GM12878 (cell line): ENCODE data around the gene TRRAP. TPM values are rescaled to one million over a fixed set of nuclear protein-coding genes. Genes with fewer than 3 reads are reported as not detected.

Source experiments
- ATAC-seq: fragments of 200-7000 bp; cut with Tn5 transposase; 3 replicates; pipeline ENCODE4 v1.9.1; 2020; ENCODE audit warnings: mild to moderate bottlenecking, moderate library complexity
- BruUV-seq: library from RNA; stranded (reverse); fragments of 400-500 nt; replicated peaks from 2 replicates; lab custom pipeline; 2021; lab: Mats Ljungman, UMichigan
- CTCF ChIA-PET: fragments of 300-600 bp; sonication (Branson Sonifier 250); formaldehyde crosslinking; extraction: SDS; loops from one replicate; lab custom pipeline; 2021; ENCODE audit warnings: inconsistent platforms; lab: Yijun Ruan, JAX
- POLR2A ChIA-PET: fragments of 350-600 bp; formaldehyde crosslinking; extraction: SDS; loops from one replicate; lab custom pipeline; 2021; ENCODE audit warnings: inconsistent platforms; lab: Charles Lee
- RAD21 ChIA-PET: fragments of 300-600 bp; sonication (Branson Sonifier 250); formaldehyde crosslinking; loops from one replicate; lab custom pipeline; 2023; ENCODE audit warnings: antibody characterized with exemption; ENCODE audit not compliant: unreplicated experiment; lab: Charles Lee
- SMC1A ChIA-PET: fragments of 300-600 bp; sonication (Branson Sonifier 250); formaldehyde crosslinking; loops from one replicate; lab custom pipeline; 2023; ENCODE audit not compliant: unreplicated experiment, uncharacterized antibody; lab: Charles Lee
- DNase-seq: peaks from one replicate; pipeline ENCODE4 v3.0.0-alpha.2; 2011; ENCODE audit warnings: low read depth, low spot score
- FAIRE-seq: peaks from 3 replicates; lab custom pipeline; 2011; peaks lifted over from hg19 to GRCh38; lab: Jason Lieb, UNC
- H2AFZ ChIP-seq: 2 replicates; pipeline ENCODE4 v1.6.0; 2011; ENCODE audit warnings: low read depth, low read length, control low read depth; ENCODE audit not compliant: control insufficient read depth
- H3K27ac ChIP-seq: 2 replicates; pipeline ENCODE4 v1.5.1; 2011; ENCODE audit warnings: control low read depth; ENCODE audit not compliant: control insufficient read depth, insufficient read depth
- H3K27me3 ChIP-seq, 2 experiments: replicated peaks in 1 of 2; 2 replicates each; pipeline versions ENCODE4 v1.6.0 to v1.6.1; 2011; ENCODE audit warnings: low read length in 1 of 2; ENCODE audit not compliant: control insufficient read depth in 2 of 2, insufficient read depth in 2 of 2
- H3K36me3 ChIP-seq, 2 experiments: 2 replicates each; pipeline ENCODE4 v1.5.1; 2011; ENCODE audit warnings: low read length in 1 of 2; ENCODE audit not compliant: control insufficient read depth in 2 of 2, insufficient read depth in 2 of 2
- H3K4me1 ChIP-seq: 2 replicates; pipeline ENCODE4 v1.6.1; 2011; ENCODE audit warnings: mild to moderate bottlenecking, low read length, moderate library complexity, mixed read lengths; ENCODE audit not compliant: control insufficient read depth, insufficient read depth
- H3K4me2 ChIP-seq: 2 replicates; pipeline ENCODE4 v1.6.0; 2011; ENCODE audit warnings: control low read depth; ENCODE audit not compliant: control insufficient read depth, insufficient read depth
- H3K4me3 ChIP-seq: fragments of 200-600 bp; sonication (generic); 2 replicates; pipeline ENCODE4 v1.5.1; 2016
- H3K79me2 ChIP-seq: 2 replicates; pipeline ENCODE4 v1.6.0; 2011; ENCODE audit warnings: low read length; ENCODE audit not compliant: control insufficient read depth, insufficient read depth
- H3K9ac ChIP-seq: 2 replicates; pipeline ENCODE4 v1.8.0; 2011; ENCODE audit warnings: low read length, control low read depth, mixed read lengths; ENCODE audit not compliant: control insufficient read depth, insufficient read depth
- H3K9me3 ChIP-seq: replicated peaks from 3 replicates; pipeline ENCODE4 v1.5.1; 2011; ENCODE audit warnings: mild to moderate bottlenecking, low read length; ENCODE audit not compliant: control insufficient read depth, insufficient read depth
- H4K20me1 ChIP-seq: 2 replicates; pipeline ENCODE4 v1.6.0; 2011; ENCODE audit not compliant: control insufficient read depth, insufficient read depth
- BACH1 ChIP-seq: fragments of 450-650 bp; IDR thresholded peaks from 2 replicates; pipeline ENCODE4 v1.6.1; 2017; ENCODE audit warnings: mild to moderate bottlenecking, borderline replicate concordance
- BMI1 ChIP-seq: fragments of 450-650 bp; IDR thresholded peaks from 2 replicates; pipeline ENCODE4 v1.6.1; 2016; ENCODE audit warnings: mild to moderate bottlenecking, moderate library complexity, borderline replicate concordance
- CHD1 ChIP-seq: IDR thresholded peaks from 2 replicates; pipeline ENCODE4 v1.6.1; 2012; ENCODE audit warnings: low read depth, low read length, improper control_type of control experiment
- FOXM1 ChIP-seq: IDR thresholded peaks from 2 replicates; pipeline ENCODE4 v1.6.1; 2012; ENCODE audit warnings: low read depth, mild to moderate bottlenecking, inconsistent platforms, low read length, moderate library complexity
- RAD51 ChIP-seq: fragments of 450-650 bp; IDR thresholded peaks from 2 replicates; pipeline ENCODE4 v1.6.1; 2016; ENCODE audit warnings: moderate library complexity, mild to moderate bottlenecking, inconsistent platforms
- SMARCA5 ChIP-seq: fragments of 450-650 bp; IDR thresholded peaks from 2 replicates; pipeline ENCODE4 v1.6.1; 2017; ENCODE audit warnings: mild to moderate bottlenecking
- SMC3 ChIP-seq: IDR thresholded peaks from 2 replicates; pipeline ENCODE4 v1.6.1; 2011; ENCODE audit warnings: low read length, improper control_type of control experiment, borderline replicate concordance
- STAT1 ChIP-seq: fragments of 450-650 bp; conservative IDR thresholded peaks from 2 replicates; pipeline ENCODE4 v1.6.1; 2014; ENCODE audit warnings: antibody characterized with exemption, mild to moderate bottlenecking
- TCF7 ChIP-seq: IDR thresholded peaks from 2 replicates; pipeline ENCODE4 v1.6.1; 2014; ENCODE audit warnings: antibody characterized with exemption, borderline replicate concordance
- ZNF217 ChIP-seq: fragments of 450-650 bp; IDR thresholded peaks from 2 replicates; pipeline ENCODE4 v1.6.1; 2017; ENCODE audit warnings: antibody characterized with exemption, mild to moderate bottlenecking
- ZZZ3 ChIP-seq: IDR thresholded peaks from 2 replicates; pipeline ENCODE4 v1.6.1; 2011; ENCODE audit warnings: low read depth; ENCODE audit not compliant: control insufficient read depth, insufficient read length
- WGBS: methylation state at CpG from one replicate; pipeline ENCODE4 v1.1.6; 2016; ENCODE audit warnings: low lambda C conversion rate; ENCODE audit not compliant: insufficient replicate concordance, insufficient coverage; ENCODE audit errors: missing lambda C conversion rate; 5-methylcytosine and 5-hydroxymethylcytosine counted together
- in situ Hi-C: fragments of 300-500 bp; cut with MboI; formaldehyde crosslinking; loops from 9 replicates; pipeline ENCODE4 v1.14.3; 2018; ENCODE audit warnings: mixed read lengths
- intact Hi-C: fragments of 100-400 bp; cut with micrococcal nuclease; formaldehyde crosslinking; loops from one replicate; pipeline ENCODE4 v1.14.2; 2022; ENCODE audit not compliant: unreplicated experiment
- polyA plus RNA-seq, 11 experiments: library from polyadenylated mRNA; depleted of rRNA in 4 of 11; unstranded in 6 of 11; stranded (reverse) in 5 of 11; fragments of >200 nt; fragmentation: Nextera tagmentation in 4 of 11; fragmentation: Illumina TruSeq in 1 of 11; extraction: Ambion mirVana in 4 of 11; extraction: Trizol in 1 of 11; gene quantifications; 1 replicate in 1 of 11; 2 replicates in 10 of 11; pipeline versions ENCODE4 v1.2.1 to v1.2.3, GENCODE V29; 2011 to 2016; ENCODE audit warnings: inconsistent platforms in 2 of 11, missing spikeins in 2 of 11, low read depth in 1 of 11
- total RNA-seq, 4 experiments: library from RNA; depleted of rRNA in 3 of 4; stranded (reverse); fragments of >200 nt in 3 of 4; fragmentation: Illumina TruSeq in 1 of 4; extraction: Trizol in 1 of 4; gene quantifications; 2 replicates each; pipeline versions ENCODE4 v1.2.1 to v1.2.3, GENCODE V29; 2013 to 2021
- TF ChIP-seq, protein P1 (sequence below): fragments of 450-650 bp; formaldehyde crosslinking; IDR thresholded peaks from 2 replicates; pipeline ENCODE4 v1.4.0; 2022; ENCODE audit warnings: mild to moderate bottlenecking, moderate library complexity
- TF ChIP-seq, protein P2 (sequence below): IDR thresholded peaks from 2 replicates; pipeline ENCODE4 v1.6.1; 2012; ENCODE audit warnings: low read depth, low read length, improper control_type of control experiment
- TF ChIP-seq, protein P3 (sequence below): fragments of 450-650 bp; IDR thresholded peaks from 2 replicates; pipeline ENCODE4 v1.6.1; 2016; ENCODE audit warnings: mild to moderate bottlenecking

Gene TRRAP
- total and polyA plus RNA-seq, 10 of the 15 experiments (the other 5 are each of a cell fraction or from before 2014, with no cell fraction given) = 1.1 to 39.3 (median 8.5) TPM

DNA sequence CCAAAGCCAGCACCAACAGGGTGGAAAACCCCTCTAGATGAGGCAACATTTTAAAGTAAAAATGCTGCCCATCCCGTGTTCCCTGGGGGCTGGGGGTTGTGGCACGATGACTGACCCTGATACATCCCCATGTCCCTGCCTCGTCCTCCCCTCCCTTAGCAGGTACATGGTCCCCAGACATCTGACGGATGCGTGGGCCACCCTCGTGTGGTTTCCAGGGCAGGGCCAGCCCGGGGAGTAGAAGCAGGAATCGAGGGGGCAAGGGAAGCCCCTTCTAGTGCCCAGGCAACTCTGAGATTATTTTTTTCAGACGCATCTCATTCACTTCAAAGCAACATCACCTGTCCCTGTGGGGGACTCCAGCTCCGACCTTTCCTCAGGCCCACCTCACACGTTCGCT lies 12.0 kb upstream of the TRRAP start (continued):
- TF ChIP-seq, protein P1, sequence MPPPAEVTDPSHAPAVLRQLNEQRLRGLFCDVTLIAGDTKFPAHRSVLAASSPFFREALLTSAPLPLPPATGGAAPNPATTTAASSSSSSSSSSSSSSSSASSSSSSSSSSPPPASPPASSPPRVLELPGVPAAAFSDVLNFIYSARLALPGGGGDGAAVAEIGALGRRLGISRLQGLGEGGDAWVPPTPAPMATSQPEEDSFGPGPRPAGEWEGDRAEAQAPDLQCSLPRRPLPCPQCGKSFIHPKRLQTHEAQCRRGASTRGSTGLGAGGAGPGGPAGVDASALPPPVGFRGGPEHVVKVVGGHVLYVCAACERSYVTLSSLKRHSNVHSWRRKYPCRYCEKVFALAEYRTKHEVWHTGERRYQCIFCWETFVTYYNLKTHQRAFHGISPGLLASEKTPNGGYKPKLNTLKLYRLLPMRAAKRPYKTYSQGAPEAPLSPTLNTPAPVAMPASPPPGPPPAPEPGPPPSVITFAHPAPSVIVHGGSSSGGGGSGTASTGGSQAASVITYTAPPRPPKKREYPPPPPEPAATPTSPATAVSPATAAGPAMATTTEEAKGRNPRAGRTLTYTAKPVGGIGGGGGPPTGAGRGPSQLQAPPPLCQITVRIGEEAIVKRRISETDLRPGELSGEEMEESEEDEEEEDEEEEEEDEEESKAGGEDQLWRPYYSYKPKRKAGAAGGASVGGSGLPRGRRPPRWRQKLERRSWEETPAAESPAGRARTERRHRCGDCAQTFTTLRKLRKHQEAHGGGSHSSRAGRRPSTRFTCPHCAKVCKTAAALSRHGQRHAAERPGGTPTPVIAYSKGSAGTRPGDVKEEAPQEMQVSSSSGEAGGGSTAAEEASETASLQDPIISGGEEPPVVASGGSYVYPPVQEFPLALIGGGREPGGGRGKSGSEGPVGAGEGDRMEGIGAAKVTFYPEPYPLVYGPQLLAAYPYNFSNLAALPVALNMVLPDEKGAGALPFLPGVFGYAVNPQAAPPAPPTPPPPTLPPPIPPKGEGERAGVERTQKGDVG (CRISPR knock-in tag) = no peak
- TF ChIP-seq BACH1 (no peak), ZZZ3 (no peak)

DNA sequence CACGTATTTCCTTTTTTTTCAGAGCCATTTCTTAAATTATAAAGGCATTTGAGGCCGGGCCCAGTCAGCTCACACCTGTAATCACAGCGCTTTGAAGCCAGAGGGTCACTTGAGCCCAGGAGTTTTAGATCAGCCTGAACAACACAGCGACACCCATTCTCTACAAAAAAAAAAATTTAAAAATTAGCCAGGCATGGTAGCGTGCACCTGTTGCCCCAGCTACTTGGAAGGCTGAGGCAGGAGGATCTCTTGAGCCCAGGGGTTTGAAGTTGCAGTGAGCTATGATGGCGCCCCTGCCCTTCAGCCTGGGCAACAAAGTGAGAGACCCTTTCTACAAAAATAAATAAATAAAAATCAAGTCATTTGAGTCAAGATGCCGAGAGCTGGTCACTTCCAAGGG lies 11.6 kb upstream of the TRRAP start:
- CTCF ChIA-PET = interaction anchor here (0.7 kb wide), 1 partner anchor 25 kb away, joined by 3 read pairs; no protein-coding TSS in a partner anchor
- ATAC-seq = no peak
- no peak overlapping the region for H3K27ac ChIP-seq

More for the DNA sequence above, 11.6 kb upstream of the TRRAP start:
- Histone ChIP-seq H4K20me1 (no peaks in the 10 kb centered on the region), H3K27me3 (peaks cover 6 to 13% of the 10 kb centered on the region in 2 experiments; a peak in 3 of 4 replicates), H3K9me3 (no peaks in the 10 kb centered on the region), H3K79me2 (no peaks in the 10 kb centered on the region)
- no peak for DNase-seq
- FAIRE-seq = no peak
- SMC1A ChIA-PET = no interaction called here
- TF ChIP-seq ZNF217 (no peak), RAD51 (no peak), SMC3 (no peak), TCF7 (no peak), CHD1 (no peak), SMARCA5 (no peak), FOXM1 (no peak), BMI1 (no peak), STAT1 (no peak)
- TF ChIP-seq, protein P2, sequence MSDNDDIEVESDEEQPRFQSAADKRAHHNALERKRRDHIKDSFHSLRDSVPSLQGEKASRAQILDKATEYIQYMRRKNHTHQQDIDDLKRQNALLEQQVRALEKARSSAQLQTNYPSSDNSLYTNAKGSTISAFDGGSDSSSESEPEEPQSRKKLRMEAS = no peak
- TF ChIP-seq, protein P3, sequence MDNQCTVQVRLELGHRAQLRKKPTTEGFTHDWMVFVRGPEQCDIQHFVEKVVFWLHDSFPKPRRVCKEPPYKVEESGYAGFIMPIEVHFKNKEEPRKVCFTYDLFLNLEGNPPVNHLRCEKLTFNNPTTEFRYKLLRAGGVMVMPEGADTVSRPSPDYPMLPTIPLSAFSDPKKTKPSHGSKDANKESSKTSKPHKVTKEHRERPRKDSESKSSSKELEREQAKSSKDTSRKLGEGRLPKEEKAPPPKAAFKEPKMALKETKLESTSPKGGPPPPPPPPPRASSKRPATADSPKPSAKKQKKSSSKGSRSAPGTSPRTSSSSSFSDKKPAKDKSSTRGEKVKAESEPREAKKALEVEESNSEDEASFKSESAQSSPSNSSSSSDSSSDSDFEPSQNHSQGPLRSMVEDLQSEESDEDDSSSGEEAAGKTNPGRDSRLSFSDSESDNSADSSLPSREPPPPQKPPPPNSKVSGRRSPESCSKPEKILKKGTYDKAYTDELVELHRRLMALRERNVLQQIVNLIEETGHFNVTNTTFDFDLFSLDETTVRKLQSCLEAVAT = no peak
- TF ChIP-seq, all 136 proteins: peak for 0
- intact Hi-C loops (no loop called here), in situ Hi-C loops (no loop called here)
- Histone ChIP-seq H3K9ac (no peak overlapping the region), H3K4me1 (0 out of 2 replicates have a peak, but pooled peaks cover 8% of the 10 kb centered on the region), H3K4me3 (no peak overlapping the region), H3K36me3 (no peaks in the 10 kb centered on the region), H3K4me2 (no peak overlapping the region), H2AFZ (no peak overlapping the region)
- 30% methylated on average over 7 of the region's 7 CpGs for WGBS
- ChIA-PET RAD21 (interaction anchor here (0.7 kb wide), 1 partner anchor 1228 kb away, joined by 3 read pairs; no protein-coding TSS in a partner anchor), POLR2A (no interaction called here)
- BruUV-seq = no TSS peak
